Activated CD8-positive, alpha-beta memory T cell treated with anti-CD3 and anti-CD28 coated beads, Interleukin-2, amount 50 U/mL, for 48 hours (primary cell): Measurements from ENCODE around the gene ERAP2.

ENCODE experiments used
- DNase-seq: peaks from one replicate; pipeline ENCODE4 v3.0.0-alpha.2; 2020

Gene ERAP2

DNA sequence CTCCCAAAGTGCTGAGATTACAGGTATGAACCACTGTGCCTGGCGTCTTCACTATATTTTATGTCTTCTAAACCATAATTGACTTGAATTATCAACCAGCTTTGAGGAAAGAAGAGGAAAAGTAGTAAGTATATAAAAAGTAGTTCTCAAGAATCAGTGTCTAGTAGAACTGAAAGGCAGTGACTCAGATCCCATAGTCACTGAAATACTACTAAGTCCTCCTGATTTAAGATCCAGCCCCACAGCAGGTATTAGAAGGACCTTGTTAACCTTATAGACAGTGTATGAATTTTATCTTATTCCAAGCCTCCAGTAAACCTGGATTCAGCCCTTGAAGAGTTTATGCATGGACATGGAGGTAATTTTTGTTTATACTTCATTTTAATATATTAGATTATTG is 91.1 kb downstream of the ERAP2 start:
- no peak for DNase-seq

DNA sequence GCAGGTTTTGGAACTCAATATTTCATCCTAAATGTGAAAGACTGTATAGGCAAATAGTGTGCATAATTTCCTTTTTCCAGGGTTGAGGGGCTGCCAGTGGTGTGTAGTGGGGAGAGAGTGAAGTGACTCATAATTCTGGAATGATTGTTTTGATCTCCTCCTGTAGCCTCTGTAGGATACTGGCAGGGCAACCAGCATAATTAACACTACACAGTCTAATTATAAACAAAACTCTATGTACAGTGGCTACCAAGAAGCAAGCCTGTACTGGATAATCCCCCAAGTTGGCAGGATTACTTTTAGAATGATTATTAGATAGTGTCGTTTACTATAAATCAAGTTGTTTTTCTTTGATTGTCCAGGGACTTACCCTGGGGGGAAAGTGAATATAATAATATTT is 91.8 kb downstream of the ERAP2 start:
- DNase-seq, result no peak

DNA sequence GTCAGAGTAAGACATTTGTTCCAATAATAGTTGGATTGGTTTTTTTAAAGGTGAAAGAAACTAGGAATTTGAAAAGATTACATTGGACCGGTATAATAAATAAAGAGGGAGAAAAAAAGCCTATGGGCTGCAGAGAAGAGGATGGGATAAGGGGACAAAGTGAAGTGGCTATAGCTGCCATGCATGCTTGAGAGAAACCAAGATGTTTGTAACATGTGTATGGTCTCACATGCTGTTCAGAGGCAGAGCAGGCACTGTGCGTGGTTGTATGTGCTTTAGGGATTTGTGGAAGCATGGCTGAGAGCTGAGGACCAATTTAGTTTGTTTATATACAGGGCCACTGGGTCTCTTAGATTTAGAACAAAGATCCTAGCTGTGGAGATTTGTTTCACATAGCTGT is 92.3 kb downstream of the ERAP2 start:
- DNase-seq, result no peak
